Measurements from ENCODE around the gene MGAT5.

DNA sequence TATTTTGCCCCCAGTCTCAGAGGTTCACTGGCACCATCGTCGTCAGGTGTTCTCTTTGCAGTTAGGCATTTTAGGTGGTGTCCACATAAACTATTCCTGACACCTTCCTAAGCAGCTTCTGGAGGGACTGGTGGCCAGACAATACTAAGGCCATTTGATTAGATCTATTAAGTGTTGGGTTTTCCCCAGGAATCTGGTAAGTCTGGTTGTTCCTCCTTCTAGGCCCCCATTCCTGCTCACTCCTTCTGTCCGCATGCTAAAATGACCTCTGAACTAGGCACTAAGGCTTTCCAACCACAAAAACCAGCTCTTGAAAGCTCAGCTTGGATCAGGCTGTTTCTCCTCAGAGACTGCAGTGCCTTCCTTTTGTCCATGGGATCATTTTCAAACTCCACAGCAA is 100.7 kb downstream of the MGAT5 start:
- TF ChIP-seq POLR2A (IDR thresholded peaks at IDR 0.05) = no peak
- TF ChIP-seq CTCF (IDR thresholded peaks at IDR 0.05) = no peak
- TF ChIP-seq EP300 (IDR thresholded peaks at IDR 0.05) = no peak
